ENCODE results near the gene SEMA7A.

The SEMA7A gene

GRCh38 chr15:74376825-74377581 lies 56.8 kb downstream of the SEMA7A start:
- no peak overlapping the region for H4K91ac ChIP-seq (ENCODE audit: low read length)
- H2BK120ac ChIP-seq (ENCODE audit: low read depth, low read length) = no peak overlapping the region
- peaks cover 0 to 10% of the 10 kb centered on the region in 2 experiments for H3K27me3 ChIP-seq (ENCODE audit: control insufficient read depth in 1 of 2, insufficient read depth in 1 of 2, low read length in 2 of 2)
- H3K18ac ChIP-seq (ENCODE audit: low read depth in 1 of 2, low read length in 2 of 2) = no peak overlapping the region
- no peak overlapping the region for H2AFZ ChIP-seq (ENCODE audit: low read depth, low read length)
- 95% methylated on average over 5 of the region's 6 CpGs for WGBS
- no peak overlapping the region for H3K23ac ChIP-seq (ENCODE audit: low read length in 2 of 2)
- peaks cover 16% of the 10 kb centered on the region for H3K4me1 ChIP-seq (ENCODE audit: control insufficient read depth, insufficient read depth, low read depth, low read length)
- no peak overlapping the region for H3K4me3 ChIP-seq (ENCODE audit: insufficient read depth in 1 of 2, low read depth in 1 of 2, low read length in 2 of 2)
- no peaks in the 10 kb centered on the region for H3K9me3 ChIP-seq (ENCODE audit: control insufficient read depth, low read length)
- H3K79me1 ChIP-seq (replicated peaks; ENCODE audit: low read length, poor library complexity, severe bottlenecking) = no peaks in the 10 kb centered on the region
- H3K4ac ChIP-seq (ENCODE audit: low read depth in 1 of 2, low read length in 2 of 2) = no peak overlapping the region
- no peaks in the 10 kb centered on the region for H3K36me3 ChIP-seq (ENCODE audit: control insufficient read depth in 1 of 2, insufficient read depth in 2 of 2, low read depth in 1 of 2, low read length in 2 of 2)
- no peak overlapping the region for H3K14ac ChIP-seq (ENCODE audit: low read length in 2 of 2)
- H4K8ac ChIP-seq (ENCODE audit: low read length) = no peak overlapping the region
- H3K27ac ChIP-seq (ENCODE audit: low read length, poor library complexity, severe bottlenecking) = no peak overlapping the region
- no peak overlapping the region for H2BK12ac ChIP-seq (ENCODE audit: low read length in 2 of 2)
- no peak overlapping the region for H2BK15ac ChIP-seq (ENCODE audit: low read depth, poor library complexity, severe bottlenecking)
- no peak overlapping the region for H2BK5ac ChIP-seq (ENCODE audit: low read depth, low read length, poor library complexity, severe bottlenecking)
- no peak overlapping the region for H2AK5ac ChIP-seq (ENCODE audit: low read length, severe bottlenecking)
- no peak overlapping the region for H3K4me2 ChIP-seq (ENCODE audit: low read length, poor library complexity, severe bottlenecking)
- no peak for DNase-seq
- no peak overlapping the region for H3K9ac ChIP-seq (ENCODE audit: low read length)

GRCh38 chr15:74376226-74376625 lies 57.5 kb downstream of the SEMA7A start:
- peaks cover 0 to 16% of the 10 kb centered on the region in 2 experiments for H3K27me3 ChIP-seq (ENCODE audit: control insufficient read depth in 1 of 2, insufficient read depth in 1 of 2, low read length in 2 of 2)
- no peak overlapping the region for H4K91ac ChIP-seq (ENCODE audit: low read length)
- no peak overlapping the region for H4K8ac ChIP-seq (ENCODE audit: low read length)
- no peak overlapping the region for H2BK15ac ChIP-seq (ENCODE audit: low read depth, poor library complexity, severe bottlenecking)
- H3K14ac ChIP-seq (ENCODE audit: low read length in 2 of 2) = no peak overlapping the region
- no peaks in the 10 kb centered on the region for H3K79me1 ChIP-seq (replicated peaks; ENCODE audit: low read length, poor library complexity, severe bottlenecking)
- DNase-seq = no peak
- no peak overlapping the region for H3K4me3 ChIP-seq (ENCODE audit: insufficient read depth in 1 of 2, low read depth in 1 of 2, low read length in 2 of 2)
- H3K18ac ChIP-seq (ENCODE audit: low read depth in 1 of 2, low read length in 2 of 2) = no peak overlapping the region
- no peak overlapping the region for H3K4me2 ChIP-seq (ENCODE audit: low read length, poor library complexity, severe bottlenecking)
- no peaks in the 10 kb centered on the region for H3K36me3 ChIP-seq (ENCODE audit: control insufficient read depth in 1 of 2, insufficient read depth in 2 of 2, low read depth in 1 of 2, low read length in 2 of 2)
- no peak overlapping the region for H3K9ac ChIP-seq (ENCODE audit: low read length)
- H3K23ac ChIP-seq (ENCODE audit: low read length in 2 of 2) = no peak overlapping the region
- WGBS = 96% methylated on average over 1 of the region's 1 CpG
- H2BK120ac ChIP-seq (ENCODE audit: low read depth, low read length) = no peak overlapping the region
- H2AK5ac ChIP-seq (ENCODE audit: low read length, severe bottlenecking) = no peak overlapping the region
- no peak overlapping the region for H3K4ac ChIP-seq (ENCODE audit: low read depth in 1 of 2, low read length in 2 of 2)
- no peak overlapping the region for H2AFZ ChIP-seq (ENCODE audit: low read depth, low read length)
- no peak overlapping the region for H2BK12ac ChIP-seq (ENCODE audit: low read length in 2 of 2)
- H3K4me1 ChIP-seq (ENCODE audit: control insufficient read depth, insufficient read depth, low read depth, low read length) = peaks cover 14% of the 10 kb centered on the region
- no peak overlapping the region for H3K27ac ChIP-seq (ENCODE audit: low read length, poor library complexity, severe bottlenecking)
- no peak overlapping the region for H2BK5ac ChIP-seq (ENCODE audit: low read depth, low read length, poor library complexity, severe bottlenecking)
- no peaks in the 10 kb centered on the region for H3K9me3 ChIP-seq (ENCODE audit: control insufficient read depth, low read length)

DNA sequence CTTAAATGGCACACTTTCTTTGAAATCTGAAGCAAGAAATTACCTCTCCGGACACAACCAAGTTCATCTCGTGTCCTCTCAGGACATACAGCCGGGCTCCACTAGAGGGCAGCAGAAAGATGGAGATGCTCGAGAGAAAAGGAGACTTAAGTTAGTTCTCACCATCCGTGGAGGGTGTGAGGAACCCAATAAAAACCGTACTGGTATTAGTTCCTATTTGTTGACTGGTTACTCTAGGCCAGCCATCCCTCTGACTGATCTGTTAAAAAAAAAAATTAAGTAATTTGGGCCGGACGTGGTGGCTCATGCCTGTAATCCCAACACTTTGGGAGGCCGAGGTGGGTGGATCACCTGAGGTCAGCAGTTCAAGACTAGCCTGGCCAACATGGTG lies 58.5 kb downstream of the SEMA7A start:
- H3K36me3 ChIP-seq (ENCODE audit: control insufficient read depth in 1 of 2, insufficient read depth in 2 of 2, low read depth in 1 of 2, low read length in 2 of 2) = no peaks in the 10 kb centered on the region
- no peak overlapping the region for H3K9ac ChIP-seq (ENCODE audit: low read length)
- peak; percentile 80 for DNase-seq
- no peak overlapping the region for H3K4ac ChIP-seq (ENCODE audit: low read depth in 1 of 2, low read length in 2 of 2)
- H3K23ac ChIP-seq (ENCODE audit: low read length in 2 of 2) = no peak overlapping the region
- H3K18ac ChIP-seq (ENCODE audit: low read depth in 1 of 2, low read length in 2 of 2) = no peak overlapping the region
- no peak overlapping the region for H2BK5ac ChIP-seq (ENCODE audit: low read depth, low read length, poor library complexity, severe bottlenecking)
- H3K4me3 ChIP-seq (ENCODE audit: insufficient read depth in 1 of 2, low read depth in 1 of 2, low read length in 2 of 2) = no peak overlapping the region
- no peak overlapping the region for H2AFZ ChIP-seq (ENCODE audit: low read depth, low read length)
- H3K4me2 ChIP-seq (ENCODE audit: low read length, poor library complexity, severe bottlenecking) = no peak overlapping the region
- H2BK15ac ChIP-seq (ENCODE audit: low read depth, poor library complexity, severe bottlenecking) = no peak overlapping the region
- H2AK5ac ChIP-seq (ENCODE audit: low read length, severe bottlenecking) = no peak overlapping the region
- no peak overlapping the region for H4K8ac ChIP-seq (ENCODE audit: low read length)
- H3K4me1 ChIP-seq (ENCODE audit: control insufficient read depth, insufficient read depth, low read depth, low read length) = peaks cover 14% of the 10 kb centered on the region
- no peak overlapping the region for H4K91ac ChIP-seq (ENCODE audit: low read length)
- WGBS = 14% methylated on average over 8 of the region's 9 CpGs
- no peaks in the 10 kb centered on the region for H3K9me3 ChIP-seq (ENCODE audit: control insufficient read depth, low read length)
- H3K27ac ChIP-seq (ENCODE audit: low read length, poor library complexity, severe bottlenecking) = no peak overlapping the region
- peaks cover 0 to 25% of the 10 kb centered on the region in 2 experiments for H3K27me3 ChIP-seq (ENCODE audit: control insufficient read depth in 1 of 2, insufficient read depth in 1 of 2, low read length in 2 of 2)
- H3K79me1 ChIP-seq (replicated peaks; ENCODE audit: low read length, poor library complexity, severe bottlenecking) = no peaks in the 10 kb centered on the region
- H2BK120ac ChIP-seq (ENCODE audit: low read depth, low read length) = no peak overlapping the region
- no peak overlapping the region for H2BK12ac ChIP-seq (ENCODE audit: low read length in 2 of 2)
- no peak overlapping the region for H3K14ac ChIP-seq (ENCODE audit: low read length in 2 of 2)

- Histone ChIP-seq H3K9me3 (ENCODE audit: control insufficient read depth, low read length) (no peaks in the 10 kb centered on the region), H3K9ac (ENCODE audit: low read length) (no peak overlapping the region), H4K91ac (ENCODE audit: low read length) (no peak overlapping the region), H3K27me3 (ENCODE audit: control insufficient read depth in 1 of 2, insufficient read depth in 1 of 2, low read length in 2 of 2) (peaks cover 0 to 29% of the 10 kb centered on the region in 2 experiments), H3K14ac (ENCODE audit: low read length in 2 of 2) (no peak overlapping the region), H2BK15ac (ENCODE audit: low read depth, poor library complexity, severe bottlenecking) (no peak overlapping the region), H3K79me1 (replicated peaks; ENCODE audit: low read length, poor library complexity, severe bottlenecking) (no peaks in the 10 kb centered on the region), H3K18ac (ENCODE audit: low read depth in 1 of 2, low read length in 2 of 2) (no peak overlapping the region), H3K27ac (ENCODE audit: low read length, poor library complexity, severe bottlenecking) (no peak overlapping the region), H3K4ac (ENCODE audit: low read depth in 1 of 2, low read length in 2 of 2) (no peak overlapping the region), H3K4me1 (ENCODE audit: control insufficient read depth, insufficient read depth, low read depth, low read length) (peaks cover 14% of the 10 kb centered on the region), H2BK120ac (ENCODE audit: low read depth, low read length) (no peak overlapping the region), H3K4me2 (ENCODE audit: low read length, poor library complexity, severe bottlenecking) (peak overlapping the region; percentile 95), H3K23ac (ENCODE audit: low read length in 2 of 2) (no peak overlapping the region), H3K4me3 (ENCODE audit: insufficient read depth in 1 of 2, low read depth in 1 of 2, low read length in 2 of 2) (peak overlapping the region in 1 of 2 experiments; percentile 89), H2AFZ (ENCODE audit: low read depth, low read length) (no peak overlapping the region), H2BK5ac (ENCODE audit: low read depth, low read length, poor library complexity, severe bottlenecking) (no peak overlapping the region), H2BK12ac (ENCODE audit: low read length in 2 of 2) (no peak overlapping the region), H2AK5ac (ENCODE audit: low read length, severe bottlenecking) (no peak overlapping the region), H3K36me3 (ENCODE audit: control insufficient read depth in 1 of 2, insufficient read depth in 2 of 2, low read depth in 1 of 2, low read length in 2 of 2) (no peaks in the 10 kb centered on the region), H4K8ac (ENCODE audit: low read length) (no peak overlapping the region)
- DNase-seq = no peak
- 25% methylated on average over 11 of the region's 11 CpGs for WGBS
Observed at GRCh38 chr15:74374648-74375302, 59.0 kb downstream of the SEMA7A start.
